ENCODE measurements around the gene THAP12. TPM values are rescaled to one million over a fixed set of nuclear protein-coding genes. Genes with fewer than 3 reads are reported as not detected.

THAP12 gene
- total and polyA plus RNA-seq, 2 of the 13 experiments (the other 11 are each of a cell fraction or from before 2014, with no cell fraction given): 18.8 to 51.3 TPM

- BruUV-seq (replicated peaks): no TSS peak
- H3K9ac ChIP-seq (ENCODE audit: insufficient read depth, low read depth, low read length): no peak overlapping the region
- FAIRE-seq (no peak), ATAC-seq (no peak), DNase-seq (ENCODE audit: low spot score) (no peak)
- CTCF ChIA-PET (ENCODE audit: low intra/inter-chr PET ratio, low total read pairs): no interaction called here
- no peaks in the 10 kb centered on the region for H3K79me2 ChIP-seq (ENCODE audit: insufficient read depth, low read length)
- H3K4me3 ChIP-seq (replicated peaks in 1 of 3; ENCODE audit: insufficient read depth in 1 of 3, low read depth in 2 of 3, low read length in 3 of 3): no peak overlapping the region
- POLR2A ChIA-PET: no interaction called here
- no peak overlapping the region for H2AFZ ChIP-seq (ENCODE audit: low read length)
- WGBS (ENCODE audit: low lambda C conversion rate): 96% methylated on average over 1 of the region's 1 CpG
- no peaks in the 10 kb centered on the region for H3K27me3 ChIP-seq (ENCODE audit: control insufficient read depth in 1 of 2, insufficient read depth in 2 of 2, low read length in 2 of 2)
- no peak overlapping the region for H3K27ac ChIP-seq (ENCODE audit: extremely low read length, insufficient read depth, low read length)
- no peaks in the 10 kb centered on the region for H3K9me3 ChIP-seq (ENCODE audit: low read length)
- H3K4me2 ChIP-seq (ENCODE audit: low read depth, low read length): no peak overlapping the region
- H3K36me3 ChIP-seq (replicated peaks in 1 of 2; ENCODE audit: control insufficient read depth in 1 of 2, insufficient read depth in 2 of 2, low read length in 2 of 2): no peaks in the 10 kb centered on the region
- no peaks in the 10 kb centered on the region for H3K4me1 ChIP-seq (ENCODE audit: insufficient read depth, low read length)
- intact Hi-C loops (cut with micrococcal nuclease; ENCODE audit: unreplicated experiment): no loop called here
- H4K20me1 ChIP-seq (ENCODE audit: insufficient read depth, low read length): no peaks in the 10 kb centered on the region
- in situ Hi-C loops (cut with HindIII; ENCODE audit: extremely low pct_ligation_motif_present, low pct_unique_long_range_greater_than_20kb): no loop called here
- TF ChIP-seq ZNF232 (CRISPR knock-in tag; IDR thresholded peaks at IDR 0.05; ENCODE audit: borderline replicate concordance) (no peak), ZNF407 (CRISPR knock-in tag; IDR thresholded peaks at IDR 0.05; ENCODE audit: not compliant biosample characterization) (no peak), FIP1L1 (IDR thresholded peaks at IDR 0.05; ENCODE audit: borderline replicate concordance, insufficient read depth, low read depth, low read length) (no peak), HNRNPUL1 (IDR thresholded peaks at IDR 0.05; ENCODE audit: low read depth, low read length) (no peak), ZNF510 (CRISPR knock-in tag; IDR thresholded peaks at IDR 0.05; ENCODE audit: low read depth) (no peak), TGIF2 (CRISPR knock-in tag; IDR thresholded peaks at IDR 0.05) (no peak), ZNF564 (CRISPR knock-in tag; IDR thresholded peaks at IDR 0.05) (no peak), U2AF1 (optimal IDR thresholded peaks at IDR 0.05; ENCODE audit: low read depth, low read length) (no peak), ZNF737 (CRISPR knock-in tag; IDR thresholded peaks at IDR 0.05; ENCODE audit: borderline replicate concordance) (no peak), CBX2 (IDR thresholded peaks at IDR 0.05; ENCODE audit: low read depth, low read length) (no peak), CBX2 (CRISPR knock-in tag; IDR thresholded peaks at IDR 0.05; ENCODE audit: low read depth) (no peak), ZNF12 (CRISPR knock-in tag; IDR thresholded peaks at IDR 0.05) (no peak), ZNF580 (CRISPR knock-in tag; IDR thresholded peaks at IDR 0.05; ENCODE audit: borderline replicate concordance, low read depth) (no peak), THAP11 (CRISPR knock-in tag; IDR thresholded peaks at IDR 0.05) (no peak), ZNF34 (CRISPR knock-in tag; IDR thresholded peaks at IDR 0.05; ENCODE audit: borderline replicate concordance) (no peak), FOSL2 (CRISPR knock-in tag; IDR thresholded peaks at IDR 0.05) (no peak), DPF2 (CRISPR knock-in tag; IDR thresholded peaks at IDR 0.05; ENCODE audit: borderline replicate concordance, low read depth) (no peak), NFIC (IDR thresholded peaks at IDR 0.05; ENCODE audit: low read length) (no peak)
Measured at GRCh38 chr11:76400967-76401366, 20.0 kb upstream of the THAP12 start.

Measured in HepG2 (cell line).